Activated gamma-delta T cell treated with anti-CD3 and anti-CD28 coated beads, Interleukin-2, amount 50 U/mL, for 16 hours (primary cell): Measurements from ENCODE around the gene SLC17A7.
"Not testable (repeated sequence)": the region's sequence is repeated elsewhere in the genome, so short reads cannot be mapped to it uniquely, and the experiment has no call there.

Source experiments
- DNase-seq: peaks from one replicate; pipeline ENCODE4 v3.0.0-alpha.2; 2020; ENCODE audit warnings: low read depth

SLC17A7 gene

DNA sequence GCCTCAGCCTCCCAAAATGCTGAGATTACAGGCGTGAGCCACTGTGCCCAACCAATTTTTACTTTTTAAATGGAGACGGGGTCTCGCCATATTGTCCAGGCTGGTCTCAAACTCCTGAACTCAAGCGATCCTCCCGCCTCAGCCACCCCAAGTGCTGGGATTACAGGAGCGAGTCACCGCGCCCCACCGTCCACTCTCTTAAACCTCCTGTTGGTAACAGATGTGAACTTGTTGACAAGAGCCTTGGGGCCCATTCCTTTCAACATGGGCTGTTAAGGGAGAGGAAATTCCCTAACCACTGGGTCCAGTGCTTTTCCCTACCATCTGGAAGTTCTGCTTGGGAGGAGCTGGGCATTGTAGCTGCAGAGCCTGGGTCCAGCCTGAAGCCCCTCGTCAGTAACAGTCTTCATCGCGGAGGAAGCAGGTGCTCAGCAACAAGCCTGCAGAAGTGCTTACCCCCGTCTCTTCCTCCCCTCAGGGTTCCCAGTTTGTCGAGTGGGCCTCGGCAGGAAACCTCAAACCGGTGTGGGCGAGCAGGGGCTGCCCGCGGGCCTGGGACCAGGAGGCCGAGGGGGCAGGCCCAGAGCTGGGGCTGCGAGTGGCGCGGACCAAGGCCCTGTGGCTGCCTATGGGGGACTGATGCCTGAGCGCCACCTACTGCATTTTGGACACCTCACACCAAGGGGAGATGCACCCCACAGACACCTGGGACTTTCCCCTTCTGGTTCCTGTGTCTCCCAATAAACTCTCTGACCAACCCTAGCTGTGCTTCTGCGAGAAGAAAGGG lies 28.7 kb upstream of the SLC17A7 start:
- peak; percentile 73 for DNase-seq

DNA sequence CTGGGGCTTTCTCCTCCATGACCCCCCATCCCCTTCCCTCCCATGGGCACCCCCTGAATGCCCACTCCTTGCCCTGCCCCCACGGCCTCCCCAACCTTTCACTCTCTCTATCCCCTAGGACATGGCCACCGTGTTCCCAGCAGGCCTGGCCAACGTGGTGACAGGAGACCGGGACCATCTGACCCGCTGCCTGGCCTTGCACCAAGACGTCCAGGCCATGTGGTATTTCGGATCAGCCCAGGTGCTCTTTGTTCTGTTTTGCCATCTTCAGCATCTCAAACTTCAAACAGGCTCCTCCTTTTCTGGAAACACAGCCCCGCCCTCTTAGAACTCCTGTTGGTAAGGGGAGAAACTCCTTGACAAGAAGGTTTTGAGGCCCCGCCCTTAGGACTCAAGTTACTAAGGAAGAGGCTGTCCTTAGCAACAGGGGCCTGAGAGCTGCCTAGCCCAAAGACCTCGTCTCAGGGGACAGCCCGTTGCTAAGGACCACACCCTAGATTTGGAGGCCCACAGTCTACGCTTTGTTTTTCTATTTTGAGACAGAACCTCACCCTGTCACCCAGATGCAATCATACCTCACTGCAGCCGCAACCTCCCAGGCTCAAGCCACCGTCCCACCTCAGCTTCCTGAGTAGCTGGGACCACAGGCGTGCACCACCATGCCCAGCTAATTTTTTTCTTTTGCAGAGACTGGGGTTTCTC lies 27.6 kb upstream of the SLC17A7 start:
- peak; percentile 68 for DNase-seq

- no peak for DNase-seq
Observed at GRCh38 chr19:49468199-49468598, 26.9 kb upstream of the SLC17A7 start.

GRCh38 chr19:49465371-49465770 lies 24.0 kb upstream of the SLC17A7 start:
- no peak for DNase-seq

DNA sequence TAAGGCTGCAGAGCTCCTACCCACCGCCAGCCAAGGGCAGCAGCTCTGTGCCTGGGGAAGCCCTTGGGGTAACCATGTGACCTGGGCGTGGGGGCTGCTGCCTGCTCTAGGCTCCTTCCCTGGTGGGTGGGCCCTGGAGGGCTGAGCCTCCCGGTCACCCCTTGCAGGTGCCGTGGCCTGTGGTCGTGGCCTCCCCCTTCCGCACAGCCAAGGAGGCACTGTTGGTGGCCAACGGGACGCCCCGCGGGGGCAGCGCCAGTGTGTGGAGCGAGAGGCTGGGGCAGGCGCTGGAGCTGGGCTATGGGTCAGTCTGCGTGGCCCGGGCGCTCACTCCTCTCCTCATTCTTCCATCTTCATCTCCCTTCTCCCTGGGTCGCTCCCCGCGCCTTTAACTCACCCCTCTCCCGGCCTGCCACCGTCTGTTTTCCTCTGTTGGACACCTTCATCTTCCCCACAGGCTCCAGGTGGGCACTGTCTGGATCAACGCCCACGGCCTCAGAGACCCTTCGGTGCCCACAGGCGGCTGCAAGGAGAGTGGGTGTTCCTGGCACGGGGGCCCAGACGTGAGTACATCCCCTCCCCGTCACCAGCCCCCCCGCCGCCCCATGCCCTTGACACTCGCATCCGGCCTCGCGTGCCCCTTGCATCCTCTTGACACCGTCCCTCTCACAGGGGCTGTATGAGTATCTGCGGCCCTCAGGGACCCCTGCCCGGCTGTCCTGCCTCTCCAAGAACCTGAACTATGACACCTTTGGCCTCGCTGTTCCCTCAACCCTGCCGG lies 22.8 kb upstream of the SLC17A7 start:
- DNase-seq = no peak

DNA sequence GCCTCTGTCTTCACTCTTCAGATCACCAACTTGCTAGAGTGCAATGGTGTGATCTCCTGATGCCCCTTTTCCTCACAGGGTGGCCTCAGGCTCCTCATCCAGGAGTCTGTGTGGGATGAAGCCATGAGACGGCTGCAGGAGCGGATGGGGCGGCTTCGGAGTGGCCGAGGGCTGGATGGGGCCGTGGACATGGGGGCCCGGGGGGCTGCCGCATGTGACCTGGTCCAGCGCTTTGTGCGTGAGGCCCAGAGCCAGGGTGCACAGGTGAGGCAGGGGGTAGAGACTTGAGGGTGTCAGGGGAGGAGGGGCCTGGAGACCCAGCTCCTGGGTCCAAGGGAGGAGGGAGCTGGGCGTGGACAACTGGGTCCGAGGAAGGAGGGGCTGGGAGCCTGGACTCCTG lies 21.2 kb upstream of the SLC17A7 start:
- no peak for DNase-seq

DNA sequence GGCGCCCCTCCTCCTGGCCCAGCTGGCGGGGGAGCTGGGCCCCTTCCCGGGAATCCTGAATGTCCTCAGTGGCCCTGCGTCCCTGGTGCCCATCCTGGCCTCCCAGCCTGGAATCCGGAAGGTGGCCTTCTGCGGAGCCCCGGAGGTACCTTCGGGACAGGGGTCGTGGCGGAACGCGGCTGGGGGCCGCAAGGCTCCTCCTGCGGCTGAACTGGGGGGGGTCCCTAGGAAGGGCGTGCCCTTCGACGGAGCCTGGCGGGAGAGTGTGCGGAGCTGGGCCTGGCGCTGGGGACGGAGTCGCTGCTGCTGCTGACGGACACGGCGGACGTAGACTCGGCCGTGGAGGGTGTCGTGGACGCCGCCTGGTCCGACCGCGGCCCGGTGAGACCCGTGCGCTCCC lies 20.3 kb upstream of the SLC17A7 start:
- no peak for DNase-seq

- not testable (repeated sequence) for DNase-seq
Observed at GRCh38 chr19:49461130-49461529, 19.8 kb upstream of the SLC17A7 start.

- DNase-seq = no peak
Observed at GRCh38 chr19:49459388-49459787, 18.1 kb upstream of the SLC17A7 start.

DNA sequence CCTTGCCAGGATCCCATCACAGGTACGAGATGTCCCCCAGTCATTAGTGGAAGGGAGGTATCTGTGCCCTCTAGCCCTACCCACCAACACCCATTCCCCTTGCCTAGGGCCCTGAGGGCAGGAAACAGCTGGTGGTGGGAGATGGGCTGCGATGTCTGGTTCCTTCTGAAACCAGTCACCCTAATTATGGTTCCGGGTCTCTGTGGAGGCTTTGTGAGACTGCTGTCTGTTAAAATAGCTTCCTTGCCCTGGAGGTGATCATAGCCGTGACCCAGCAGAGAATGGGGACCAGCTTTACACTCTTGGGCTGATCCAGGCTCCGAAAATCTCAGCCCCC lies 17.2 kb upstream of the SLC17A7 start:
- no peak for DNase-seq

- DNase-seq = no peak
Observed at GRCh38 chr19:49456326-49456725, 15.0 kb upstream of the SLC17A7 start.

DNA sequence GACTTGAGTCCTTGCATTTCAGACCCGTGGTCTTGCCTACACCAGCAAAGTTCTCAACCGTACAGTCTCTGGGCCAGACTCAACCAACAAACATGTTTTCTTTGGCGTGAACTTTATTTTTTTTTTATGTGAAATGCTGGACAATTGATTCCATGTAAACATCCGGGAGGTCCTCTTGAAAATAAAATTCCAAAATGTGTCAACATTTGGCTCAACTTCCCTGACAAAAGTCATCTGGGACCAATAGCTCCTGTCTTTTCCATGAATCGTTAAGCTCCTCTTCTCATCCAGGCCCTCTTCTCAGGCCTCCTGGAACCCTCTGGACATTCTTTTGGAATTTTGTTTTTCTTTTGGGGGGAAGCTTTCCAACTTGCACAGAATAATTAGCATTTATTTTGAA lies 14.4 kb upstream of the SLC17A7 start:
- DNase-seq = no peak

DNA sequence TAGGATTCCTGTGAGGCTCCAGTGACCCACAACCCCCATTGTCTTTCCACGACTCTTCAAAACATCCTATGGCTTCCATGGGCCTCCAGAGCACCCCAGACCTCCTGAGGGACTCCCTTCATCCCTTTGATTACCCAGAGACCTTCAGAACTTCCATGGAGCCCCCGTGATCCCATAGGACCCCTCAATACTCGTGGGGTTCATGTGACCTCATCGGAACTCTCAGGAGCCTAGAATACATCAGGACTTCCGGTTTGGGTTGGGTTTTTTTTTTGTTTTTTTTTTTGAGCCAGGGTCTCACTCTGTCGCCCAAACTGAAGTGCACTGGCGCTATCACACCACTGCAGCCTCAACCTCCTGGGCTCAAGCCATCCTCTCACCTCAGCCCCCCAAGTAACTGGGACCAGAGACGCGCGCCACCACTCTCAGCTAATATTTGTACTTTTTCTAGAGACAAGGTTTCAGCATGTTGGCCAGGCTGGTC lies 12.5 kb upstream of the SLC17A7 start:
- DNase-seq = no peak

GRCh38 chr19:49453013-49453756 lies 11.9 kb upstream of the SLC17A7 start, which contains the start of gene ALDH16A1:
Gene ALDH16A1, plus strand, starts transcription at chr19:49453225. Its CDS starts 107 bp downstream, at chr19:49453332.
- DNase-seq = peak; percentile 97

- peak; percentile 92 for DNase-seq
Observed at GRCh38 chr19:49451430-49452181, 10.3 kb upstream of the SLC17A7 start, which contains the start of gene PIH1D1. Gene PIH1D1, minus strand, starts transcription at chr19:49451814. Its CDS starts 240 bp downstream, at chr19:49451574.

GRCh38 chr19:49450405-49450804 lies 9.1 kb upstream of the SLC17A7 start:
- DNase-seq = no peak

- DNase-seq = no peak
Observed at GRCh38 chr19:49448432-49448786, 7.1 kb upstream of the SLC17A7 start.

DNA sequence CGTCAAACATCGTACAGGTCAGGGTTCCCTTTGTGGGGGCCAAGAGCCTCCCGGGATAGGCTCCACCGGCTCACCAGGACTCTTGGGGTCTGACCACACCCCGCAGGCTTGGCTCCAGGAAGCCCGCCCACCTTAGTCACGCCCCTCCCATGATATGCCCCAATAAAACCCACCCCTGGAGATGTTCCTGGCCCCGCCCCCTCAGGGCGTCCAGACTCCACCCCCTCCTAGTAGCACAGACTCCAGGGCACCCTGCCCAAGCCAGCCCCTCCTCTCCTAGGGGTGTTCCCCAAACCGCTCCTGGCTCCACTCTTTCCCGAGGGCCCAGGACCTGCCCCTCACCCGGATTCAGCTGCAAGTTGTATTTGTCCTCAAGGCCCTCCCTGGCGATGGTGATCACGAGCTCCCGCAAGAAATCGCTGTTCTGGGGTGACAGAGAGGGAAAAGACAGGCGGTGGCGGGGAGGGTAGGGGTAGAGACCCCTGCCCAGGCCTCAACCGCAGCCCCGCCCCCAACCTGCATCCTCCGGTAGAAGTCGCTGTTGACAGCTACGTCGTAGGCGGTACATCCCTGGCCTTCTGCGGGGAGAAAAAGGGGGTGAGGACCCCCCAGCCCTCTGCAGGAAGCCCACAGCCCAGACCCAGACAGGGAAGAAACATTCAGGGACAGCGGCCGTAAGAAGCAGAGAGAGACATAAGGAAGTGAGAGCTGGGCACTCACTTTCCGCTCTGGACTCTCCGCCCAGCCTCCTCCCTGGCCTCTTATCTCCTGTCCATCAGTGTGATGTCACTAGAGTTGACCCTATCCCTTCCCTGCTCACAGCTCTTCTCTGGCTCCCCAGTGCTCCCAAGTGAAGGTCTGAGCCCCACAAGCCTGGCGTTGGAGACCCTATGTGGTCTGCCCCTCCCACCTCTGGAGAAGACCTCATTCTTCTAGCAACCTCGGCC lies 6.4 kb upstream of the SLC17A7 start:
- DNase-seq = no peak

DNA sequence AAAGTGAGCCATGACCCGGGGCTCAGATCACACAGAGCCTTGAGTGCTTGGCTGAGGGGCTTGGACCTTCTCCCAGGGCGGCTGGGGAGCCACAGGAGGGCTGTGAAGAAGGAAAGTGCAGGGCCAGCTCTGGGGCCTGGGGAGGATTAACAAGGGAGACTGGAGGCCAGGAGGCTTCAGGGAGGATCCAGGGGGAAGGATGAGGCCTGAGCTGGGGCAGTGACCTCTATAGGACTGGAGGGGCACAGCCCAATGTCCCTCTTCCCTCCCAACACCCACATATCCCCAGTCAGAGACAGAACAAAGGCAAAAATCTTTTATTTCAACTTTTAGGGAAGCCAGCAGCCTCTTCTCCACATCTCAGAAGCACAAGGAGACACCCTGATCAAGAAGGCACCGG lies 4.7 kb upstream of the SLC17A7 start:
- DNase-seq = no peak

DNA sequence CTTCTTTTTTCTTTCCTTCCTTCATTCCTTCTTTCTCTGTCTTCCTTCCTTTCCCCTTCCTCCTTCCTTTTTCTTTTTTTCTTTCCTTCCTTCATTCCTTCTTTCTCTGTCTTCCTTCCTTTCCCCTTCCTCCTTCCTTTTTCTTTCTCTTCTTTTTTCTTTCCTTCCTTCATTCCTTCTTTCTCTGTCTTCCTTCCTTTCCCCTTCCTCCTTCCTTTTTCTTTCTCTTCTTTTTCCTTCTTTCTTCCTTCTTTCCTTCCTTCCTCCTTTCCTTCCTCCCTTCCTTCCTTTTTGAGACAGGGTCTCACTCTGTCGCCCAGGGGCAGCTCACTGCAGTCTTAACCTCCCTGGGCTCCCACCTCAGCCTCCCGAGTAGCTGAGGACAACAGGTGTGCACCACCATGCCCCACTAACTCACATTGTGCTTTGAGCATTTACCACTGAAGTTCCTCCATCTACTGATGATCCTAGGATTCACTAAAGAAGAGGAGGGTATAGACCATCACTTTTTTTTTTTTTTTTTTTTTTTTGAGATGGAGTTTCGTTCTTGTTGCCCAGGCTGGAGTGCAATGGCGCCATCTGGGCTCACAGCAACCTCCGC lies 2.9 kb upstream of the SLC17A7 start:
- DNase-seq = not testable (repeated sequence)
